DMS53 treated with DMSO at 0.1 percent for 48 hours (cell line): ENCODE measurements around the gene TPPP.

ENCODE experiments used
- DNase-seq: peaks from one replicate; lab custom pipeline; 2025; ENCODE audit not compliant: unreplicated experiment; lab: John Stamatoyannopoulos, UW

The TPPP gene

DNA sequence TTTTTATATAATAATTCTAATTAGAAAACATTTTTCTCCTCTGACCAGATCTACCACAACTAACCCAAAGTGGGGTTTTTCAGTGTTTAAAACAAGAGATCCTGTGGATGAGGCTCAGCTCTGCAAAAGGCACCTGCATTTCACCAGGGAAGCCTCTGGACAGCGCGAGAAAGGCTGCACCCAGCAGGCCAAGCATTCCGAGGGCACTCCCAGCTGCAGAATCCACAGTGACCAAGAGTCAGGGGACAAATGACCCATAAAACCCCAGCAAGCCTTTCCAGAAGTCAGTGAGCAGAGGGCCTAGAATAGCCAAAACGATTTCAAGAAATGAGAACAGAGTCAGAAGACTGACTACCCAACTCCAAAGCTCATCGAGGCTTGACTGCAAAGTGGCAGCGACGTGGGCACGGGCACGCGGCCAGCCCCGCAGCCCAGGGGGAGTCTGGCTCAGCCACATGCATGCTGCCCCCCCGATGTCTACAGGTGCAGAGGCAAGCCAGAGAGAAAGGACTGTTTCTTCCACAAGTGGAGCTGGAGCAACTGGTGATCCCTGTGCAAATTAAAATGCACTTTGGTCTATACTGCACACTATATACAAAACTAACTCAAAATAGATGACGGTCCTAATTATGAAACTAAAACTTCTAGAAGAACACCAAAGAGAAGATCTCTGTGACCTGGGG is 26.2 kb downstream of the TPPP start:
- no peak for DNase-seq

- no peak for DNase-seq
These were observed 27.0 kb downstream of the TPPP start for GRCh38 chr5:665956-666711.

GRCh38 chr5:665541-665955 is 27.6 kb downstream of the TPPP start:
- no peak for DNase-seq

DNA sequence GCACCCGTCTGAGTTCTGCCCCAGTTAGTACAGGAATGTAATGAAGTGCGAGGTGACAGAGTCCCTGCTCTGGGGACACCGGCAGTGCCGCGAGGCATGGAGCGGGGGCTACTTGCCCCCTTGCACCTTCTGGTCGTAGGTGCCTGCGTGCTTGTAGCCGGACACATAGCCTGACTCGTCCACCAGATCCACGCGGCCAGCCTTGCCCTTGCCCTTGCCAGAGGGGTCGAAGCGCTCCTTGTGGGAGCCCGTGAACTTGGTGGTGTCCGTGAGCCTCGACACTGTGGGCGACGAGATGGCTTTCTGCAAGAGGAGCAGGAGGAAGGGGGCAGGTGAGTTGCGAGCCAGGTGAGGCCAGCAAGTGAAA is 28.2 kb downstream of the TPPP start:
- no peak for DNase-seq

- DNase-seq = no peak
These were observed 28.7 kb downstream of the TPPP start for GRCh38 chr5:664343-664993.

DNA sequence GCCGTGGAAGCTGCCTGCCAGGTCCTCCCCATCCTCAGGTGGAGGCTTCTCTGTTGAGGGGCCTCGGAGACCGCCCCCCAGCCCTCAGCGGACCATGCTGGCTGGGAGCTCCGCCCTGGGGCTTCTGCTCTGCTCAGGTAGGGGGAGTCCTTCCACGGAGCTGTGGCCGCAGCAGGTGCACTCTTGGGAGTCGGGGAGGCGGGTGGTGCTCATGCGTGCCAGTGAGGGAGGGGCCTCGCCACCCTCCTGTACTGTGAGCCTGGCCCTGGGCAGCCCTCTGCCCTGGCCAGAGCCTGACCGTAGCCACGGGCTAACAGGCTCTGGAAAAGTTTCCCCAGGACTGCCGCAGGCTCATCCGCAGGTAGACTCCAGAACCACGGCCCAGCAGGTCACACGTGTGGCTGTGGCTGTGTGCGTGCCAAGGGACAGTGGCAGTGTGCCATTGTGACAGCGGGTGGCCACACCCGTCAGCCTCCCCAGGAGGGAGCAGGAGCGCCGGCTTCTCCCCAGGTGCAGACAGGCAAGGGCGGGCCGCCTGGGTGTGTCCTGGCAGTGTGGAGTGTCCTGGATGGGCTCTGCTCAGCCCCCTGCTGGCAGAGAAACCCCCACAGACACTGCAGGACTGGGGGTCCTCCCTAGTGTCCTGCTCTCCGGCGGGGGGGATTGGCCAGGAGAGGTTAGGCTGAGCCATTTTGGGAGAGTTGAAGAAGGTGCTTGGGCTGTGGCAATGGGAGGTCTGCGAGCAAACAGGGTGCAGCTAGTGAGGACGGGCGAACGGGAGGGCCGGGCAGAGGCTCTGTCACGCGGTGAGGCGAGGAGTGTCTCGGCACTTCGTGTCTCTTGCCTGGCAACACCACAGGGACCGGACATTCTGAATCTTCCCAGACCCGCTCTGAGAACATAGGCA is 29.5 kb downstream of the TPPP start:
- no peak for DNase-seq

DNA sequence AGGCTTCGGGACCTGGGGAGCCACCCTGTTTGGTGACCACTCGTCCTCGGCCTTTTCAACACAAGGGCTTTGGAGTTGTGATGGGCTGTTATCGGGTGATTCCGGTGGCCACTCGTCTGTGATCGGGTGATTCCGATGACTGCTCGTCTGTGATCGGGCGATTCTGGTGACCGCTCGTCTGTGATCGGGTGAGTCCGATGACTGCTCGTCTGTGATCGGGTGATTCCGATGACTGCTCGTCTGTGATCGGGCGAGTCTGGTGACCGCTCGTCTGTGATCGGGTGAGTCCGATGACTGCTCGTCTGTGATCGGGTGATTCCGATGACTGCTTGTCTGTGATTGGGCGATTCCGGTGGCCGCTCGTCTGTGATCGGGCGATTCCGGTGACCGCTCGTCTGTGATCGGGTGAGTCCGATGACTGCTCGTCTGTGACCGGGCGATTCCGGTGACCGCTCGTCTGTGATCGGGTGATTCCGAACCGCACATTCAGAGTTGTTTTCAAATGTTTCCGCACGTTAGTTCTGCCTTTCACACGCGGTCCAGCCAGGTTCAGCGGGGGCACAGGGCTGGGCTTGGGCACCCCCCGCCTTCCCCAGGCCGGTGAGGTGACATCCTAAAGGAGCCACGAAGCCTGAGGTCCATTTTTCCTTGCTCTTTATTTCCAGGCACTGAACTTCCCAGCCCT is 30.3 kb downstream of the TPPP start:
- DNase-seq = no peak

DNA sequence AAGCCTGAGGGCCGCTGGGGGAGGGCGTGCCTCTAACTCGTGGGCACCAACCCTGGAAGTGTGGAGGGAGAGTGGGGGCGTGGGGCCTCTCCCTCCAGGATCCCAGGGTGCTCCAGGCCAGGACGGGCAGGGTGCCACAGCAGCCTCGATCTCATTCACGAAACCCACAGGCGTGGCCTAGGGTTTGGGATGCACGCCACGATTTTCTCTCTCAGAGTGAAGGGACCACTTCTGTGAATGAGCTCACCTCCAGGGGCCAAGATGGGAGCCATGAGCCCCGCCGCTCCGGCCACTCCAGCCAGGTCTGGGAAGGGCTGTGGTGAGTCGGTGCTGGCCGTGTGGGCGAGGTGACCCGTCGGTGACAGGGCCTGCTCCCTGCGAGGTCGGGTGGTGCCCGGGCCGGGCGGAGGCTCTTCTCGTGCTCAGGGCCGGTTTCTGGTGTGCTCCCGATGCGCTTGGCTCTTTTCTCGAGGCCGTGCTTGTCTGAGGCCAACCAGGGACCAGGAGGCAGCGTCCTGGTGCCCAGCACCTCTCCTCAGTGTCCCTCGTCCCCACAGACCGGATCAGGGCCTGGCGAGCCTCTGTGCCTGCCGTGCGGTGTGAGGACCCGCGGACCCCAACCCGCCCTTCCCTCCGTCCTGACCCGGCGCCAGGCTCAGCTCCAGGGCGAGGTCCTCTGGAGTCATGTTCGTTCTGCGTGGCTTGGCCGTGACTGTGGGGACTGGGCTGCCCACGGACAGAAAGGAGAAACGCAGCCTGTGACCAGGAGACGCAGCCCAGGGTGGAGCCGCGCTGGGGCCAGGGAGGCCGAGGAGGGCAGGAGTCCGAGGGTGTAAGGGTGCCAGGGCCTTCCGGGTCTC is 31.0 kb downstream of the TPPP start:
- no peak for DNase-seq

- DNase-seq = no peak
These were observed 32.6 kb downstream of the TPPP start for GRCh38 chr5:660491-661030.

DNA sequence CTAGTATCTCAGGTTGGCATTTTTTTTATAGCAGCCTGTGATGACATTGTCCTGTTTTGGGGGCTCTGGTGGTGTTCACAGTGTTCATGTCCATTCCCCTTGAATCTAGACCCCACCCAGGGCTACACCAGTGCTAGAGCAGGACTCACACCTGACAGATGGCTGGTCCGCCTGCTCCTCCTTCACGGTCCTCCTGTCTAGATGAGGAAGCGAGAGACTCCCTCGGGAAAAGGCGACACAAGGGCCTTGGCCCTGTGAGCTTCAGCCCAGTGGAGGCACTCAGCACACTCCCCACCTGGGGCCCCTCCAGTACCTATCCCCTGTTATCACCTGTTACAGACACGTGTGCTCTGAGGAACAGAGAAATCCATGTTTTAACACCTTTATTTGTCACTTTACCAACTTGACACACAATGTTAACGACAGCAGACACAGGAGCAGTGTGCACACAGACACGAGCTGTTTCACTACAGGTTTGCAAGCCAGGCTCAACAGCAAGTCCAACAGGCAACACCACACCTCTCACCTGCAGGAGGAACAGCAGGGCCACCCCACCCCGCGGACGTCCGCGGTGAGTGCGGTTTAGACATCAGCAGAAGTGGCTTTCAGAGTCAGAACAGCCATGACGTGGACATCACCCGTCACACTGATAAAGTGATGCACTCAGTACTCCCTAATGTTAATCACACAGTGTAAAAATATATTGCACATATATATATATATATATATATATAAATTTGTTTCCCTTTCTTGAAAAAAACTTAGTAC is 33.5 kb downstream of the TPPP start:
- no peak for DNase-seq

DNA sequence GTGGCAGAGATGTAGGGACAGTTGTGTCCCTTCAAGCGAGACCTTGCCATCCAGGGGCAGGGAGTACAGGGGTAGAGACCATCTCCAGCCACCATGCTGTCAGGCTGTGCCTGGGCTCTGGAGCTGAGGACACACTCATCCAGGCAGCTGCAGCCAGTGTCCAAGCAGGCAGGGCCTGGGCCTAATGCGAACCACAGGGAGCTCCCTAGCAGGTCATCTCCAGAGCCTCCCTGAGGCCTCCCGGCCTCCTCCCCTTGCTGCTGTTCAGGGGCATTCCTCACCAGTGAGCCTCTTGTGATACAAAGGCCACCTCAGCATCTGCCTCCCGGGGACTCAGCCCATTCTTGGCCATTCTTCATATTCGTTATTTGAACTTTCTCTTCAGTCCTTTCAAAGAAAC is 35.0 kb downstream of the TPPP start:
- DNase-seq = no peak

- no peak for DNase-seq
These were observed 35.6 kb downstream of the TPPP start for GRCh38 chr5:657570-657969.

- no peak for DNase-seq
These were observed 37.7 kb downstream of the TPPP start for GRCh38 chr5:655406-655805.

GRCh38 chr5:654071-654778 is 38.9 kb downstream of the TPPP start:
- no peak for DNase-seq

DNA sequence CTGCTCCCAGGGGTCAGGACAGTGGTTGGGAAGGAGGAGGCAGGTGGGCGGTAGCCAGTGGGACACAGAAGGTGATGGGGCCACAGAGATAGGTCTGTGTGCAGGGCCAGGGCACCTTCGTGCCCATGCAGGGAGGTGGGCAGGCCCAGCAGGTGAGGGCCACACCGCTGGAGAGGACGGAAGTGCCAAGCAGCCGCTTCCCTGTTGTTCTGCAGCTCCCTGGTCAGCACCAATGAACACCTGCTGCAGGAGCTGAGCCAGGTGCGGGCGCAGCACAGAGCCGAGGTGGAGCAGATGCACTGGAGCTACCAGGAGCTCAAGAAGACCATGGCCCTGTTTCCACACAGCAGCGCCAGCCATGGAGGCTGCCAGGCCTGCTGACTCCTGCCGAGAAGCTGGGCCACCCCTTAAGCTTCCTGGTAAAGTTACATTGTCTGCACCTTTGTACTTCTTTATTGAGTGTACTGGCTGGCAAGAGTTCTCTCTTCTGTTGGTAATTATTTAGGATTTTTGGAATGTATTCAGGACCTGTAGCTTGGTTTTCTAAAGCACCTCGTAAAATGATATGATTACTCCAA is 40.3 kb downstream of the TPPP start:
- no peak for DNase-seq

DNA sequence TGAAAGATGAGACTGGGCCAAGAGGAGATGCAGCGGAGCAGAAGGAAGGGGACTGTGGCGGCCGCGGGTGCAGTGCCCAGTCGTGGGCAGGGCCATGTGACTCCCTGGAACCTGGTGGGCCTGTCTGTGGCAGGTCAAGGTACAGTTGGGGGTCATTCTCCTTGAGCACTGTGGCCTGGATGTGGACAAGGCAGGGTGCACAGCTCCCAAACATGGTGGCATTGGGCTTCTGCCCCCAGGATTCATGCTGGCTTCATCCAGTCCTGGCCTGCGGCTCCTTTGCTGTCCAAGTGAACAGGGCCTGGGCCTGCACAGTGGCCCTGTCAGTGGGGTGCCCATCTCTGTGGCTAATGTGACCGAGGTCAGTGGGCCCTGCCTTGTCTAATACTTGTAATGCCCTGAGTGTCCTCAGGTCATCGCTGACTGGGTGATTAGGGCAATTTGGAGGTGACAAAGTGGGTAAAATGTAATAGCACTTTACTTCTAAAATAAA is 41.1 kb downstream of the TPPP start:
- no peak for DNase-seq

GRCh38 chr5:651296-652022 is 41.7 kb downstream of the TPPP start:
- no peak for DNase-seq
